ENCODE data around the gene SUPT20HL1. TPM values are rescaled to one million over a fixed set of nuclear protein-coding genes. Genes with fewer than 3 reads are reported as not detected.
A peak's percentile ranks its signal among the peaks of the same experiment; 100 is the strongest.

The SUPT20HL1 gene
- total RNA-seq, 2 donors from 2014 or later: not detected

- H3K27me3 ChIP-seq (replicated peaks; ENCODE audit: insufficient read depth): no peaks in the 10 kb centered on the region
- no peak overlapping the region for H3K4me3 ChIP-seq
- H3K36me3 ChIP-seq: no peaks in the 10 kb centered on the region
- H3K4me1 ChIP-seq (ENCODE audit: control insufficient read depth in 1 of 2, low read depth in 2 of 2): peaks cover 0 to 5% of the 10 kb centered on the region in 2 donors
- DNase-seq (ENCODE audit: low spot score) (no peak), ATAC-seq (ENCODE audit: insufficient number of reproducible peaks, low FRiP score, low read depth) (no peak)
- TF ChIP-seq CTCF (IDR thresholded peaks at IDR 0.05): no peak
- H3K27ac ChIP-seq: no peak overlapping the region
- no peaks in the 10 kb centered on the region for H3K9me3 ChIP-seq
These were observed 31.4 kb downstream of the SUPT20HL1 start for GRCh38 chrX:24391843-24392242.

- H3K9me3 ChIP-seq: no peaks in the 10 kb centered on the region
- H3K4me1 ChIP-seq (ENCODE audit: control insufficient read depth in 1 of 2, low read depth in 2 of 2): peaks cover 0 to 9% of the 10 kb centered on the region in 2 donors
- no peak for DNase-seq (ENCODE audit: low spot score)
- H3K4me3 ChIP-seq: no peak overlapping the region
- TF ChIP-seq CTCF (IDR thresholded peaks at IDR 0.05): no peak
- no peak overlapping the region for H3K27ac ChIP-seq
- no peak for ATAC-seq (ENCODE audit: insufficient number of reproducible peaks, low FRiP score, low read depth)
- H3K36me3 ChIP-seq: no peaks in the 10 kb centered on the region
- H3K27me3 ChIP-seq (replicated peaks; ENCODE audit: insufficient read depth): no peaks in the 10 kb centered on the region
These were observed 32.3 kb downstream of the SUPT20HL1 start for GRCh38 chrX:24392709-24393108.

DNA sequence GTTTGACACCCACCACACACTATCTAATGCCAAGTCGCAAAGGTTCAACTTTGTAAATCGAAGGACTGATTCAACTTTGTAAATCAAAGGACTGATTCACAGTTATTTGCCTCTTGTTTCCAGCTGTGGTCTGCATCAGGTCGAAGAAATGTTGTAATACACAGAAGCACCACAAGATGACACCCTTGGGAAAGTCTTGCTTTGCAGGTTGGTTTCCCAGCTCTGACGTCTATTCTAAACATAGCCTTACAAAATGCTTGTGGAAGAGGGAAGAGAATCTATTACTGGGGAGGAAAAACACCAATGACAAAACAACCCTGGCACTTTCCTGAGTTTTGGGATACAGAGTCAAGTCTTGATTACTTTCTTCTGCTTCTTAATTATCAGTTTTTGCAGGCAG, 35.3 kb downstream of the SUPT20HL1 start:
- DNase-seq (ENCODE audit: low spot score) (no peak), ATAC-seq (ENCODE audit: insufficient number of reproducible peaks, low FRiP score, low read depth) (peak; percentile 57)
- Histone ChIP-seq H3K9me3 (no peaks in the 10 kb centered on the region), H3K4me3 (peak overlapping the region; percentile 51), H3K27ac (peak overlapping the region; percentile 56 to 81), H3K4me1 (ENCODE audit: control insufficient read depth in 1 of 2, low read depth in 2 of 2) (peaks cover 0 to 17% of the 10 kb centered on the region in 2 donors), H3K27me3 (replicated peaks; ENCODE audit: insufficient read depth) (no peaks in the 10 kb centered on the region), H3K36me3 (no peaks in the 10 kb centered on the region)
- TF ChIP-seq CTCF (IDR thresholded peaks at IDR 0.05): peak; percentile 76

DNA sequence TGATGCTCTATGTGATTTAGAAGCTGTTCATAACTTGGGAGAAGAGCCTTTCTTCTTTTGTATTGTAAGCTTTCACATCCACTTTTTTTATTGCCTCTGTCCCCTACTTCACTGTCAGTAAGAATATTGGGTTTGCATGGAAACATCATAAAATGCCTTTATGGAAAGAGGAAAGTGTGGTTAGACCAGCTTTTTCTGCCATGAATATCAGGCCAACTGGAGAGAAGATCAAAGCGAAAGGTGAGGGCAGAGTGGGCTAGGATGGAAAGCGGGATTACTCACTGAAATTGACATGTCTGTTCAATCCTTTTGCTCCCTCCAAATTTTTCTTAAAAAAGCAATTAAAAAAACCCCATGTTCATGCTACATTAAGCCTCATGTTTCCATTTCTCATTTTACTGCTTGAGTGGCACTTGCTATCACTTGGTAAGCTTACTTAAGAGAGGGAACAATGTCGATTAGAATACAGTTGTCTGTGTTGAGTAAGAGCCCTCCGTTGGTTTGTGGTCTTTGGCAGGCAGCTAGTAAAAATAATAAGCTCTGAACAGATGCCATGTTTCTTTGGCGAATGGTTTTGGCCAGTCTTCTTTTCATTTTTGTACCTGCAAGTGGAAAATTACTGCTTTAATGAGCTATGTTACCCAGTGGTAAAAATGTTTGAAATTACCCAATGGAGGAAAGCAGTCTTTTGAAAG, 35.9 kb downstream of the SUPT20HL1 start:
- H3K36me3 ChIP-seq: no peaks in the 10 kb centered on the region
- no peak for TF ChIP-seq CTCF (IDR thresholded peaks at IDR 0.05)
- H3K27me3 ChIP-seq (replicated peaks; ENCODE audit: insufficient read depth): no peaks in the 10 kb centered on the region
- DNase-seq (ENCODE audit: low spot score): no peak
- peak overlapping the region; percentile 56 to 81 for H3K27ac ChIP-seq
- H3K9me3 ChIP-seq: no peaks in the 10 kb centered on the region
- H3K4me3 ChIP-seq: peak overlapping the region; percentile 51
- H3K4me1 ChIP-seq (ENCODE audit: control insufficient read depth in 1 of 2, low read depth in 2 of 2): peaks cover 0 to 24% of the 10 kb centered on the region in 2 donors
- peak; percentile 75 for ATAC-seq (ENCODE audit: insufficient number of reproducible peaks, low FRiP score, low read depth)

GRCh38 chrX:24396931-24397279, 36.5 kb downstream of the SUPT20HL1 start:
- Histone ChIP-seq H3K36me3 (no peaks in the 10 kb centered on the region), H3K27ac (peak overlapping the region; percentile 56 to 81), H3K4me3 (no peak overlapping the region), H3K9me3 (no peaks in the 10 kb centered on the region), H3K4me1 (ENCODE audit: control insufficient read depth in 1 of 2, low read depth in 2 of 2) (peaks cover 0 to 27% of the 10 kb centered on the region in 2 donors), H3K27me3 (replicated peaks; ENCODE audit: insufficient read depth) (no peaks in the 10 kb centered on the region)
- no peak for DNase-seq (ENCODE audit: low spot score)
- ATAC-seq (ENCODE audit: insufficient number of reproducible peaks, low FRiP score, low read depth): peak; percentile 30
- no peak for TF ChIP-seq CTCF (IDR thresholded peaks at IDR 0.05)
